ENCODE results near the gene CDK5. TPM values are rescaled to one million over a fixed set of nuclear protein-coding genes. Genes with fewer than 3 reads are reported as not detected.

Gene CDK5
- total and polyA plus RNA-seq, 2 of the 13 experiments (the other 11 are each of a cell fraction or from before 2014, with no cell fraction given): 16.4 to 21.3 TPM

GRCh38 chr7:151051108-151051507 lies 6.6 kb downstream of the CDK5 start (continued):
- no peak for TF ChIP-seq THAP8 (CRISPR knock-in tag; IDR thresholded peaks at IDR 0.05; ENCODE audit: borderline replicate concordance)
- TF ChIP-seq ZNF687 (CRISPR knock-in tag; IDR thresholded peaks at IDR 0.05): peak; percentile 54
- TF ChIP-seq EED (CRISPR knock-in tag; IDR thresholded peaks at IDR 0.05): no peak
- TF ChIP-seq HOXA9 (CRISPR knock-in tag; IDR thresholded peaks at IDR 0.05; ENCODE audit: borderline replicate concordance): no peak
- TF ChIP-seq REST (IDR thresholded peaks at IDR 0.05; ENCODE audit: borderline replicate concordance in 1 of 2, low read depth in 1 of 2, low read length in 2 of 2): peak; percentile 81 to 91
- TF ChIP-seq ELK4 (CRISPR knock-in tag; IDR thresholded peaks at IDR 0.05; ENCODE audit: borderline replicate concordance): no peak
- no peak for TF ChIP-seq TP53 (CRISPR knock-in tag; conservative IDR thresholded peaks at IDR 0.05)
- peak; percentile 14; the same call in 1 of the 2 replicates for TF ChIP-seq SALL1 (CRISPR knock-in tag; IDR thresholded peaks at IDR 0.05)
- TF ChIP-seq HDAC1 (CRISPR knock-in tag; IDR thresholded peaks at IDR 0.05): peak; percentile 35; the same call in 1 of the 2 replicates
- TF ChIP-seq ZBTB33 (CRISPR knock-in tag; IDR thresholded peaks at IDR 0.05): peak; percentile 88
- TF ChIP-seq ZNF776 (CRISPR knock-in tag; IDR thresholded peaks at IDR 0.05): no peak
- no peak for TF ChIP-seq PRDM10 (CRISPR knock-in tag; IDR thresholded peaks at IDR 0.05; ENCODE audit: low read depth)
- no peak for TF ChIP-seq ZNF354B (CRISPR knock-in tag; IDR thresholded peaks at IDR 0.05)

All from HepG2 (cell line).